GM12801 (cell line): ENCODE measurements around the gene SLC38A2.

Experiments used
- CTCF ChIP-seq: IDR thresholded peaks from one replicate; pipeline ENCODE4 v1.5.1; 2011; ENCODE audit warnings: control low read depth; ENCODE audit not compliant: insufficient read length; ENCODE audit errors: extremely low read depth

The SLC38A2 gene

DNA sequence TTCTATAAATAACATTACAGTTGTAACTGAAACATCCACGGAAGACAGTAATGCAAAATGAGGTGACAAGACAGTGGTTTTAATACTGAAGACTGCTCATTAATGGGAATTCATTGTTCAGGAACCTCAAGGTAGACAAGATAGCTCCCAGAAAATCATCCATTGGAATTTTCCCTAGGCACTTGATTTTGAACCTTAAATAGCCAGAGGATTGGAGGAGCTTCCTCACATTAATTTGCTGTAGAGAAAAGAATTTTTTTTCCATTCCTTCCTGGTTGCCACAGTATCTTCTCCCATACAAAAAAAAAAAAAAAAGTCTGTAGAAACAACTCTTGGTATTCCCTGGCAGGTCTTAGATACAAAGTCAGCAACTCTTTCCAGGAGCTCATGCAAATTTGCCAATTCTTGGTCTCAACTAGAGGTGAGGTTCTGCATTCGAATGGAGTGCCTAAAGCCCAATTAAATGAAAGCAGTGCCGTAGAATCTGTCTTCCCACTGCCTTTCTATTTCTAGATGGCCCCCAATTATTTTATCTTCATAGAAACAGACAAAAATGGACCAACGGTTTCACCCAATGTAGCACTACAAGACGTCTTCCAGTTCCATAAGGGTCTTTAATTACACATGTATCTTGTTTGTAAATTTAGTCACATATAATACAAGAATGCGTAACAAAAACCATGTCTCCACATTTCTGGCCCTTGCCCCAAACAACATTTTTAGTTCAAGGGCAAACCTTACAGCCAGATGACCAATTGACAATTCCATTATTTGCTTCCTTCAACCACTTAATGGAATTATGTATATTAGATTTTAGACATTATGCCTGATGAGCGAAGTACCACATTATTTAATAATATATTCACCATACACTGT, 13.5 kb downstream of the SLC38A2 start:
- TF ChIP-seq CTCF = no peak

DNA sequence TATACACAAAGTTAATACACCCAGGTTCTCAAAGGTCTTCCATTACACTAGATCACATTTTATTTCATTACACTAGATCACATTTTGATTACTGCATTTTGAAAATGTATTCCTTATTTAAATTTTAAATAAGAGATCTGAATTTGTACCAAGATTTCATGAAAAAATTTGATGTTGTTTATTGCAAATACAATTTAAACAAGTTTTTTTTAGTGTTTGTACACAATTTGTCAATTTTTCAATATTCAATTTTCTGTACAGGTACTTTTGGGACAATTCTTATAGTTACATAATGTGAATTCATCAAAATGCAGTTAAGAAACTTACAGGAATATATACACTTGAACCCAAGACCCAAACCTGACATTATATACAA, 14.3 kb downstream of the SLC38A2 start:
- TF ChIP-seq CTCF = no peak

GRCh38 chr12:46357438-46358324, 14.9 kb downstream of the SLC38A2 start:
- no peak for TF ChIP-seq CTCF

GRCh38 chr12:46356655-46357437, 15.7 kb downstream of the SLC38A2 start:
- no peak for TF ChIP-seq CTCF

DNA sequence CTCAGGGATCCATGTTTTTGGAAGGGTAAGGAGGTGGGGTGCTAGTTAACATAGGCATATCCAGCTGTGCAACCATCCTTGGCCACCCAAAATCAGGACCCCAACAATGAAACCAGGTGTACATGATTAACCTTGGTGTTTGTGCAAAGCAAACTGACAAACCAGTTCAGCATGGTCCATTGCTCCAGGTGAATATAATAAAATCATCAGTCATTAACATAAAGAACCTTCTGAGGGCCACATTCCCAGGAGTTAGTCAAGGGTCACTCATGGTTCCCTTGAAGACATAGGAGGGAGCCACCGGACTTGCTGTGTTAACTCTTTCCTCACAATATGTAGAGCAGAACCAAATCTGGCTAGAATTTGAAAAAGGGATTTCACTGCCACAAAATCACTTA, 17.8 kb downstream of the SLC38A2 start:
- no peak for TF ChIP-seq CTCF

GRCh38 chr12:46354111-46354801, 18.3 kb downstream of the SLC38A2 start:
- TF ChIP-seq CTCF = no peak
